ENCODE measurements around the gene CCNK.

Gene CCNK

DNA sequence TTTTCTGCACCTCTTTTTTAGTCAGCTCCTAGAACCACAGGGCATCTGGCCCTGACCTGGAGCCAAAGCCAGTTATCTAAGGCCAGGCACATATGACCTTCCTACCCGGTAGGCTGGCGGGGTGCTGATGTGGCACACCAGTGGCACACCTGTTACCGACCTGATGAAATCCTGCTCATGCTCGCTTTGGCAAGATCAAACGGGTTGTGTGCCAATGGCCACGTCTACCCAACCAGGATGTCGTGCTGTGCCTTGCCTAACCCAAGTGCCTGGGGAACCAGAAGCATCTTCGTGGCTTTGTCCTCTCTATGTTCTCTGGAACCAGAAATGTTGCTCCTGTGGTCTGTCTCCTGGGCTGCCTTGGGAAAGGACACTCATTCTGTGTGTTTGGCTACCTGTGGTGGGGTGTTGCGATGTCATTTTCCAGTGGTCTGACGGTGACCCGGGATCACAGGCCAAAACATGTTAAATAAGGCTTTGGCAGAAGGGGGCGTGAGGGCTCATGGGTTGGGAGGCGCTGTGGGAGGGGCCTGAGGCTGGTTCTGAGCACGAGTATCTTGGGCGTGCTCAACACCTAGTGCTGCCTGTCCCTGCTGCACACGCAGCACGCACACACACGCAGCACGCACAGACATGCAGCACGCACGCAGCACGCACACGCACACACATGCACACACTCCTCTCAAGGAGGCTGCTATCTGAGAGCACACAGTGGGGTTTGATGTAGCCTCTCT, 27.9 kb downstream of the CCNK start:
- no peak for DNase-seq

DNA sequence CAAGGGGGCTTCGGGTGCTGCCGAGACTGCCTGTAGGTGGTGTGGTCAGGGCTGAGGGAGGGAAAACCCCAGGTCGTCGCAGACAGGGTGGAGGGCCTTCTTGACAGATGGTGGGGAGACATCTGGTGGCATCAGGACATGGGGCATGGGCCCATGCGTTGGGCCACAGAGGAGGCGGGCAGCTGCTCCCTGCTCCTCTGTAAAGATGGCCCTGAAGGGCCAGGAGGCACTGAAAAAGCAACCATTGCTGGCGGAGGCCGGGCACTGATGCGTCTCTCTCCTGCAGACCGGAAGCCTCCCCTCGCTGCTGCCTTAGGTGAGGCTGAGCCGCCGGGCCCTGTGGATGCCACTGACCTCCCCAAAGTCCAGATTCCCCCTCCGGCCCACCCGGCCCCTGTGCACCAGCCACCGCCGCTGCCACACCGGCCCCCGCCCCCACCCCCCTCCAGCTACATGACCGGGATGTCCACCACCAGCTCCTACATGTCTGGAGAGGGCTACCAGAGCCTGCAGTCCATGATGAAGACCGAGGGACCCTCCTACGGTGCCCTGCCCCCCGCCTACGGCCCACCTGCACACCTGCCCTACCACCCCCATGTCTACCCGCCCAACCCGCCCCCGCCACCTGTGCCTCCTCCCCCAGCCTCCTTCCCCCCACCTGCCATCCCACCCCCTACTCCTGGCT, 28.8 kb downstream of the CCNK start:
- no peak for DNase-seq

DNA sequence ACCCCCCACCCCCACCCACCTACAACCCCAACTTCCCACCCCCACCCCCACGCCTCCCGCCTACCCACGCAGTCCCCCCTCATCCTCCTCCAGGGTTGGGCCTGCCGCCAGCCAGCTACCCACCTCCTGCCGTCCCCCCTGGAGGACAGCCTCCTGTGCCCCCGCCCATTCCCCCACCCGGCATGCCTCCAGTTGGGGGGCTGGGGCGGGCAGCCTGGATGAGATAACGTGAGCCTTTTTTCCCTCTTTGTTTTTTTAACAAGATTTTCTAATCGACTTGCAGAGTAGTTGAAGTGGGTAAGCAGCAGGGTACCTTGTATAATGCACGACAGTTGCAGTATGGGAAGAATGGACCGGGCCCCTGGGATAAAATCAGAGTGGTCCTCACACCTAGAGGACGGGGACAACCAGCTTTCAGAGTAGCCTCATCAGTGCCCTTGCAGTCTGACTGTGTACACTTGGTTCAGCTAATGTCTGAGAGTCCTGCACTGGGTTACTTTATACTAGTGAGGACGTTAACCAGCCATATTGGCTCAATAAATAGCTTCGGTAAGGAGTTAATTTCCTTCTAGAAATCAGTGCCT, 29.4 kb downstream of the CCNK start:
- DNase-seq, result no peak

DNA sequence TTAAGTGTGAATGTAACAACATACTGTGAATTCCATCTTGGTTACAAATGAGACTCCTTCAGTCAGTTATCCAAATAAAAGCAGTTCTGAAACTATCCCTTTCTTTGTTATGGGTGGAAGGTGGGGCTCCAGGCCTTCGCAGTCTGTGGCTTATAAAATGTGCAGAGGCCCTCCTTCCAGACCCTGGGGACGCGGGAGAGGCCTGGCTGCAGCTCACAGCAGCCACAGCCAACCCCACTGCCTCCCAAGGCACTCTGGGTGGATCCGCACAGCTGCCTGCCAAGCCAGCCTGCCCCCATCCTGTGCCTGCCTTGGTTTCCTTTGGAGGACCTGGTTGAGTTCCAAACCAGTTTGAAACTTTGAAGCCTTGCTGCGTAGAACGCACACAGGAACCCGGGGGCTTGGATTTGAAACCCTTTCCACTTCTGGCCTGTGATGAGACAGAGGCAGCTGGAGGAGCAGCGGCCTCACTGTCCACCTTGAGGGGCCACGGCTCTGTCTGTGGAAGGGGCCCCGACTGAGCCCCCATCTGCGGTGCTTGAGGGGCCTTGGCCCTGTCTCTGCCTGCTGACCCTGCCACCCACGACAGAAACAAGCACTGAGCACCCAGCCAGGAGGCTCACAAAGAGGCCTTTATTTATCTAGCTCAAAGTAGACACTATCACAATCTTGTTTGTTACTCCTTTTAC, 30.4 kb downstream of the CCNK start:
- DNase-seq, result no peak

DNA sequence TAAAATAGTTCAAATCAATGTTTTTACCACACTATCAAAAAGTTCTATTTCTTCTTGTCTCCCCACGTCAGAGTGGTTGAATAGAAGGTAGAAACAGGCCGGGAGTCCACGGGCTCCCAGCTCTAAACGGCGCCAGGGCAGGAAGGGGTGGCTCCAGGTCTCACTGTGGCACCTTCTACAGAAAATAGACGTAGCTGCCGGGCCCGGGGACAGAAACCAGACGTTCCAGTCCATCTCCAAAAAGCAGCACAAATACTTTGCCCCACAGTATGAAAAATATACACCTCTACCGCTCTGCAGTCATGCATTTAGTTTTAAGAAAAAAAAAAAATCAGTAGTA, 30.9 kb downstream of the CCNK start:
- DNase-seq, result no peak

DNA sequence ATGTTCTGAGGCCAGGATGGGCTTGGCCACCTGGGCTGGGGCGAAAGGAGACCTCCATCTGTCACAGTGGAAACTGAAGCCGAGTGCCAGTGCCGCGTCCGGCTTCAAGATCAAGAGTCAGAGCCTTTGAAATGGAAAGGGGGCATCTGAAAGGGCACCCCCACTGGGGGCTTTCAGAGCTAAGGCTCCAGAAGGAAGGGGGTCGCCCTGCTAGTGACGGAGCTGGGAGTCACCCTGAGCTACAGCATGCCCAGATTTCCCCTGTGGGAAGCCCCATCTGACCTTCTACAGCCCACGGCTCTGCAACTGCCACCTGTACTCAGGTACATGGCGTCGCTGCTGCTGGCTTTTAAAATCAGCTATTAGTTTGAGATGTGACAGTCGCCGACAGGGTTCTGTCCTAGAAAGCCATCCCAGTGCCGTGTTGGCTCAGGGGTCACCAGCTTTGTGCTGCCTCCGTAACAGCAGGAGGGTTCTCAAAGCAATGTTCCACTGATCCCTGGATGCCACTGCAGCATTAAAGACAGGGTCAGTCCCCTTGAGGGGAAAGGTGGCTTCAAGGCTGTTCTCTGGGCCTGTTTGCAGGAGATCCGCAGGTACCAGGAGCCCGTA, 31.5 kb downstream of the CCNK start:
- DNase-seq, result no peak

DNA sequence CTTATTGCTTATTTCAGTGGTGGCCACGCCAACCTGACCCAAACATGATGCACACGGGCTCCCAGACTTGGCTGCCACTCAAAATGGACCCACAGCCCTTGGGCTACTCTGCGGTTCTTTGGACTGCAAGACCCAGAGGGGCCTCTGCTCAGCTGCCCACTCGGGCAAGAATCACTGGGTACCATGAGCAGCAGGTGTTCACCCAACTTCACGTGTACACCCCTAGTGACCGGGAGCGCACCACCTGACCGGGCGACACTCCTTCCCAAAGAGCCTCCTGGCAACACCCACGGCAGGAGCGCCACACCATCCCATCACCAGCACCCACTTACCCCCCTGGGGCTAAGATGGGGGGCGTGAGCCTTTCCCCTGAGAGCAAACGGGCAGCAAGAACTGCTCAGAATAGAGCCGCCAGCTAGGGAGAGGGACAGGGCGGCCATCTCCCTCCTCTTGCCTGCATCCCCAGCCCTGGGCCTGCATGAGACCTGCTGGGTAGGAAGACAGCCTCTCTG, 32.0 kb downstream of the CCNK start:
- no peak for DNase-seq

DNA sequence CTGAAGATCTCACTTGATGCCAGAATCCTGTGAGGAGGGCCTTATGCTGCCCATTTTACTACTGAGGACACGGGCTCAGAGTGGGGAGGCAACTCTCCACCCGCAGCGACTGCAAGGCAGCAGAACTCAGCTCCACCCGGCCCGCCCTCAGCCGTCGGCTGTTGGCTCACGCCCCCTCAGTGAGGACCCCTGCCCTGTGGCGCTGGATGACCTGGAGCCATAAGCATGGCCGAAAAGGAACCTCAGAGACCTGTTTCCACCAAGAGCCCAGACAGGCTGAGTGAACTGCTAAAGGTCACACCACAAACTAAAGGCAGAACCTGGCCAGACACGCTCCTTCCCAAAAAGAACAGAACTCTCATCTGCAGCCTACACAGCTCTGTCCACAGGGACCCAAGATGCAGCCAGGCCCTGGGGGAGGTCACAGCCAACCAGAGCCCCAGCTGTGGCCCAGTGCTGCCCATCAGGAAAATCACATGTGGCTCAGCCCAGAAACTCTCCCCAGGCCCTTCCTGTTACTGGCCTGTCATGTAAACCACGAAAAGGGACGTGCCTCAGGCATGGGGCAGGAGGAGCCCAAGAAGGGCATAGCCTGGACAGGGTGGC, 32.8 kb downstream of the CCNK start:
- DNase-seq, result no peak

DNA sequence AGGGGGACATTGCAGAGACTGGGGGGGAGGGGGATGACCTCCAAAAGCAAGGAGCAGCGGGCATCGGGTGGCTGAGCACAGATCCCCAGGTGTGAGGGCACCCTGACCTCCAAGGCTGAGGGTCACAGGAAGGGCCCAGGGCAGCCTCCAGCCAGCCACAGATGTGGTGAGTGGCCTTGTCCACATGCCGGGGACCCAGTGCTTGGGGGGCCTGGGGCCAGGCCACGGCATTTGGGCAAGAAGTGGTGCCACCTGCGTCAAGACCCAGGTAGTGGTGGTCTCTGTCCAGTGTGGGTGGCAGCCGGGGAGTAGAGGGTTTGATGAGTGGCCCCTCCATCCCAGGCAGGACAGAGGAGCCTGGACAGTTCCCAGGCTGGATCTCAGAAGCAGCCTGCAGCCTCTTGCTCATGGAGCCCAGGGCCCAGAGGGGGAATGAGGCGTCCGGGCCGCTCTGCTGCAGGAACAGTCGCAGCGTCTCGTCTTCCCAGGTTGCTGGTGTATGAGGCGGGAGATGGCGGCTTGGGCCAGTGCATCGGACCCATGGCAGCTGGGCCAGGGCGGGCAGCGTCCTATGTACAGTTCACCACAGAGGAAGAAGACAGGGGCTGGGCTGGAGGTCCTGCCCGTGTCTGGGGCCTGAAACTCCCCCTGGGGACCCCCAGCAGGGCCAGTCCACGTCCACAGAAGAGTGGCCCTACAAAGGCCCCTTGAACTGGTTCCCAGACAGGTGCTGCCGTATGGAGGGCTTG, 33.5 kb downstream of the CCNK start:
- no peak for DNase-seq

DNA sequence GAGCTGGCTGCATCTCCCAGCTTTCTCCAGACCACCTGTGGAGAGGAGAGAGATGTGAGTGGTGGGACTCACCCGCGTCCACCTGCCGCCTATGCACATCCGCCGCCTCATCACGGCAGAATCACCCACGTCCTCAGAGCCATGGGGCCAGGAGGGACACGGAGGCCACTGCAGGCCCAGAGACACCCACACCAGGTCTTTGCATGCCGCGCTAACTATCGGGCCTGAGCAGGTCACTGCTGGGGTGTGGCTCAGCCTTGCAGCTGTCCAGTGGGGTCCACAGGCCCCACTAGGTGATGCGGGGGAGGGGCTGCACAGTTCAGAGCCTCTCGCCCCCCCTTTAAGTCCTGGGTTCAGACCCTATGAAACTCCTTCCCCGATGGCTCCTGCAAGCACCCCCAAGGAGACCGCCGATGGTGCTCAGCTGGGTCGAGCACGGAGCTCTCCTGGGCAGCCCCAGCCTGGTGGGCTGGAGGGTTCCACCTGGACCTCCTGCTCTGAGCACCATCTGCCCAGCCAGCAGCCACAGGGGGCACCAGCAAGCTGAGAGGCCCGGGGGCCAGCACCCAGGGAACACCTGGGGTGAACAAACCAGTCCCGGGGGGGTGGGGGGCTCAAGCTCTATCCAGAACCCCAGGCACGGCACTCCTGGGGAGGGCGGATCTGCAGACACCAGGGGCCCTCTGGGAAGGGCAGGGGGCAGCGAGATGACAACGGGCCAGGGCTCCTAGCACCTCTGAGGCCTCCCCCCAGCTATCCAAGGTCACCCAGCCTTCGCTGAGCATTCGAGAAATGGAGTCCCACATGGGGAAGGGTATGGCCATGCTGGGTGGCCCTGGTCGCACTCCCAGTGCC, 34.3 kb downstream of the CCNK start:
- DNase-seq, result no peak

DNA sequence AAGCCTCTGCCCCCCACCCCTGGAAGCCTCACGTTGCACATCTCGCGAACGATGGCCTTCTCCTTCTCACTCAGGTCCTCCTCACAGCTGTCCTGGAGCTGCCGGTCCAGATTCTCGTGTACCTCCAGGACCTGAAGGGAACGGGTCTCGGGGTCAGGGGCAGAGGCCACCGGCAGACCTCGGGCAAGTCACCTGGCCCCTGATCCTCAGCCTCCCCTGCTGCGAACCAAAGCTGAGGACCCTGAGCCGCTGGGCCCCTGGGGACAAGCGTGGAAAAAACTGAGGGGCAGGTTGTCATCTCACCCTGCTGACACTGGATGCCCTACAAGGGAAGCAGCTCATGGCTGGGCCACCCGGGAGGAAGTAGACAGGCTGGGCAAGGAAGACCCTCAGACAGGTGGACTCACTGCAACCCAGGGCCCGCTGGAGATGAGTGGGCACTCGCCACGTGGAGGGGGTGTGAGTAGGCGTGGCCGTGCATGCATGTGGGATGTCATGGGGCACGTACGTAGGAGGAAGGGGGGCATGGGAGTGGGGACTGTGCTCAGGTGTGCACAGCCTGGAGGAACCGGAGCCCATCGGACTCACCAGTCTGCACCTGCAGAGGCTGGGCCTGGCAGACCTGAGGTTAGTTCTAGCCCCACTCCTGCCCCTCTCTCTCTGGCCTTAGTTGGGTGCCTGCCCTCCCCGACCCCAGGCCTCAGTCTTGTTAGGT, 35.1 kb downstream of the CCNK start:
- no peak for DNase-seq

DNA sequence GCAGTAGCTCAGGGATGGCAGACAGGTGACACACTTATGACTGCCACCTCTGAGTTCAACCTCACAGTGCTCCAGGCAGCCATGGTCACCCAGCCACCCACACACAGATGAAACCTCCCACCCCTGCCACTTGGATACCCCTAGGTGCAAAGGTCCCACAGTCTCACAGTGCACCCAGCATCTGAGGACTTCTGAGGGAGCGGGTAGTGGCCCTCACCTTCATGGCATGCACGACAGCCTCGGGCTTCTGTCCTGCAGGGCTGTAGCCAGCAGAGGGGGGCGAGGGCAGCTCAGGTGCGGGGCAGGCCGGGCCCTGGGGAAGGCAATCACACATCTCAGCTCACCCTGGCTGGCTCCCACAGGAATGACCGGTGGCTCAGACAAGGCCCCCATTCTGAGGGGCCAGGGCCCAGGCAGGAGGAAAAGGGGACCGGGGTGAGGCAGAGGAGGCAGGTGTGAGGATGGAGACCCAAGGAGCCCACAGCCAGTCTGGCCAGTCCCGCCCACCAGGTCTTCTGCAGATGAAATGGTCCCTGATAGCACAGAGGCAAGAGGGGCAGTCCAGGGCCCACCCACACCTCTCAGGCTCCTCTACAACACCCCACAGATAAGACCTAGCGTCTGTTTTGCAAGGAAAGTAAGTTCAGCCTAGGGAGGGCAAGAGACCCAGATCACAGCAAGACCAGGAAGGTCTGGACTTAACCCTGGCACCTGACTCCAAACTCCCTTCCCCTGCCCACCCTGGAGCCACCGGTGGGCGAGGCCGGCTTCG, 35.8 kb downstream of the CCNK start:
- no peak for DNase-seq

DNA sequence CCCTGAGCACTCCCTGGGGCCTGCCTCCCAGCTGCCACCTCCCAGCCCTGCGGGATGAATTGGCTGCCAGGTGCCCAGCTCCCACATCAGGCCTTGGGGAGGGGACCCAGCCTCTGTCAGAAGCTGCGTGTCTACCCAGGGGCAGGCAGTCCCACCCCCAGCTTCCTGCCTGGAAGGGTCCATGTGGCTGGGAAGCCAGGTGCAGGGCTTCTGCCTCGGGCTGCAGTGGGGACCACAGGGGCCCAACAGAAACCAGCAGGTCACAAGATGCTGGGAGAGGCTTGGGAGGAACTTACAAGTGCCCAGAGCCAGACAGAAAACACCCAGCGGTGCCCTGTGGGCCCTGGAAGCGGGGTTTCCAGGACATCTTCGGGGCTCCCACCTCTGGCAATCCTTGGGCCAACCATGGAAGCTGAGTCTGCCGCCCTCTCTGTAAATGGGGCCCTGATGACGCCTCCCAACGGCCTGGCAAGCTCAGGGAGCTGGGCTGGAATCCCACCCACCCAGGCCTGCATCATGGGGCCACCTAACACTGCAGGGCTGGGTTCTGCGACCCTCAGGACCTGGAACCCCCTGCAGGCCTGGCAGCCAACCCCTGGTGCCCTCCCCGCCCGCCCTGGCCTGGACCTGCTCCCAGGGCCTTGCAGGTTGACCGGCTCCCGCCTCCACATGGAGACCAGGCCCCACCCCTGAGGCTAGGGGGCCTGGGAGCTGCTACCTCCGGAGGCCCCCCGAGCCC, 36.6 kb downstream of the CCNK start:
- no peak for DNase-seq

DNA sequence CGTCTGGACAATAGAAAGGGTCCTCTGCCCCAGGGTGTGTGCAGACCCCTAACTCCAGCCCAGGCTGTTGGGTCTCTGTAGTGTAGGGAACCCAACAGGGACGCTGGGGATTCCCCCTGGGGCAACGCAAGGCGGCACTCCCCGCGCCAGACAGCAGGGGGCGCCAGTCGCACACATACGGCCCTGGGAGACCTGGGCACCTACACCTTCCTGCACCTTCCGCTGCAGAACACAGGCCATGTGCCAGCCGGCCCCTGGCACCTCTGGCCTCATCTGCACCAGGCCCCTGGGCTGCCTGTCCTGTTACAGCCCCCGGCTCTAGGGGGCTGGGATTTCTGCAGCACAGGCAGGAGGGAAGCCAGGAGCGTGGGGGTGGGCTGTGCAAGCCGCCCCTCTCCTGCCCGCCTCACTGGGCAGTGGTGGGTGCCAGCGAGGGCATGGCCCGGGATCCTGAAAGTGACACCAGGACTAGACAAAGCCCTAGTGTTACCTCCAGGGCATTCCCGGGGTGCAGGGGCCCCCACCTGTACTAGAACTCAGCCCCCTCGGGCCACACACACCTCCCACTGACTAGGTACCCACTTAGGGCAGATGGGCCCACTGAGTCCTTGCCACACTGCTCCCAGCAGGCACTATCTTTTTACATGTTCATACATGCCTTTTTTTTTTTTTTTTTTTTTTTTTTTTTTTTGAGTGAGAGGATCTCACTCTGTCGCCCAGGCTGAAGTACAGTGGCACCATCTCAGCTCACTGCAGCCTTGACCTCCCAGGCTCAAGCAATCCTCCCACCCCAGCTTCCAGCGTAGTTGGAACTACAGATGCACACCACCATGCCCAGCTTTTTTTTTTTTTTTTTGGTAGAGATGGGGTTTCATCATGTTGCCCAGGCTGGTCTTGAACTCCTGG, 37.5 kb downstream of the CCNK start:
- peak; percentile 84 for DNase-seq

DNA sequence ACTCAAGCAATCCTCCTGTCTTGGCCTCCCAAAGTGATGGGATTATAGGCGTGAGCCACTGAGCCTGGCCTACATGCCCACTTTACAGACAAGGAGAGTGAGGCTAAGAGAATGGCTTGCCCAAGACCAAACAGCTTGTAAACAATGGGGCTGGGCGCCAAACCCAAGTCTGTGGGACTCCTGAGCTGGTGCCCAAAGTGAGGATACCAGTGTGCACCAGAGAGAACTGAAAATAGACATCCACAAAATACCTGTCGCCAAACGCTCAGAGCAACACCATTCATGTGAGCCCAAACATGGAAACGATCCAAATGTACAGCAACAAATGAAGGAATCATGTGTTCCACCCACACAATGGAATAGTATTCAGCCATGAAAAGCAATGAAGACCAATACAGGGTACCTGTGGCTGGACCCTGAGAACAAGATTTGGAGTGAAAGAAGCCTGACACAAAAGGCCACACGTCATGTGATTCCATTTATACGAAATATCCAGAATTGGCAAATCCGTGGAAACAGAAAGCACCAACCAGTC, 38.2 kb downstream of the CCNK start:
- DNase-seq, result no peak

DNA sequence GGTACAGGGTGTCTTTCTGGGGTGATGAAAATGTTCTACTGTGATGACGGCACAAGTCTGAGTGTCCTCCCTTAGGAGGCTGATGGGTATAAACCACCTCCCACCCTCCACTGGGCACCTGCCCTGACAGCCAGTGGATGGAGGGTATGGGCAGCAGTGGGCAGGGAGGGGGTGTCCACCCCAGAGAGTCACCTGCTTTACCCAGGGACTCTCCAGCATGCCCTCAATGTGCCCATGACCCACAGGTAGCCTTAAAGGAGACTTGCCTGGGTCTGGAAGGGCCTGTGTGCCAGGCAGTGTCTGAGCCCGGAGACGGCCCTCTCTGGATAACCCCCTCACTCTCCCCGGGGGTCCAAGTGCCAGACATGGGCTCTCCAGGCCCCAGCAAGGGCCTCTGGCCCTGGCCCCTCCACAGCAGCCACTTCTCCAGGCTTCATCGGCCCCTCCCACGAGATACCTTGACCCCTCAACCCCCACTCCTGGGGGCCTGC, 38.8 kb downstream of the CCNK start:
- no peak for DNase-seq

DNA sequence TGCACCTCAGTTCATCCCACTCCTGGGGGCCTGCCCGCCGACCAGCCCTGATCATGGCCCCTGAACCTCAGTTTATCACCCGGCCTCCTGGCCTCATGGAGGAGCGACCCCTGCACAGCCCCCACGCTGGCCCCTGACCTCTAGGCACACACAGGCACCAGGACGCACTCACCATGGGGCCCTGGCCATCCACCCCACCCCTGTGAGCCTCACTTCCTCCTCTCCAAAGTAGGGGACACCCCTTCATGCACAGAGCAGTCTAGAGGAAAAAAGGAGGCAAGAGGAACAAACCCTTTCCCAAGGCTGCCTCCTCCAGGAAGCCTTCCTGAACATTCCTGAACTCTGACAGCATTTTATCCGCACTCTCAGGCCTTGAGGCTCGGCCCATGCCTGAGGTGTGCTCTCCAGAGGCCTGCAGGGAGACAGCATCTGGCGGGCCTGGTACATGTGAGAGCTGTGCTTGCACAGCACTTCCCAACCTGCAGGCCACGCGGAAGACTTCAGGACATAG, 39.4 kb downstream of the CCNK start:
- DNase-seq, result no peak
